CD4-positive, alpha-beta T cell treated with Interferon alpha-2 for 1 hour (primary cell): ENCODE results near the gene COL27A1.
A peak's percentile ranks its signal among the peaks of the same experiment; 100 is the strongest.

ENCODE experiments used
- DNase-seq, 2 donors: peaks; one replicate each; pipeline ENCODE4 v3.0.0-alpha.2; 2020 to 2022

The COL27A1 gene

DNA sequence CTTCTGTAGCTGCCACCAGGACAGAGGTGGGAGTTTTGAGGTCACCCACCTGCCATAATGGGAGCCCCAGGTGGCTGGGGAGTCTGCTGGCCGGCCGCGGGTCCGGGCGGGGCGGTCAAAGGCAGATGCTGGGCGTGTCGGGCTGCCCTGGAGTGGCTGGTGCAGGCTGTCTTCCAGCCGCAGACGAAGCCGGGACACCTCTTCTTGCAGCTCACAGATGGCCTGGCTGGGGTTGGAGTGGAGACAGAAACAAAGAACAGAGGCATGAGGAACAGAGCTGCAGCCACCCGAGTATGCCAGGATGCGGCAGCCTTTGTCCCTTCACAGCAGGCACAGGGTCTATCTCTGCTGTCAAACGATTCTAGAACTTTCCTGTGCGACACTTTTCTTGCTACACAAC is 192.3 kb downstream of the COL27A1 start:
- DNase-seq, result no peak

DNA sequence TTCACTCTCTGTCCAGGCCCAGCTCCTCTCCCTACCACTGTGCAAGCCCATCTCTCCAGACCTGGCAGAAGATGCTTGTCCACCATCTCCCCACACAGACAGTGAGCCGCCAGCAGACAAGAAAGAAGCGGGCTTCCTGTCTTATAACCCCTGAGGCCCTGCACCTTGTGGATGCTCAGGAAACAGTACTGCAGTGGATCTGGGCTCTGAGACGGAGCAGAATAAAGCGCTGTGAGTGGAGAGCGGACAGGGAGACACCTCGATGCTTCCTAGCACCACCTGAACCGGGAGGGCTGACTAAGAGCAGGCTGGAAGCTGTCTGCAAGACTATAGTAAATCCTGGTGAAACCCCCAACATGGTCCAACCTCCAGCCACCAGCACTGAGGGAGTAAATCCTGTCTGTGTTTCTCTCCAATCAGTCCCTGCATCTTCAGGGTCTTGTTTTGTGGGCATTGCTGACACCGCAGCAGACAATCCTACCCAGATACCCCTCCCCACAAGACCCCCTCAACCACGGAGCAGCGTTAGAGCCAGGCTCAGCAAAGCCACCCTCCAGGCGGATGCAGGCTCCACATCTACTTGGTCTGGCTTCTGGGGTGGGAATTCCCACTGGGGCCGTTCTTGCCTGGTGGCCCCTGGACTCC is 193.0 kb downstream of the COL27A1 start:
- no peak for DNase-seq

GRCh38 chr9:114348906-114349482 is 193.7 kb downstream of the COL27A1 start:
- DNase-seq, result peak; percentile 60 to 79

- no peak for DNase-seq
Measured at GRCh38 chr9:114349713-114350480, 194.6 kb downstream of the COL27A1 start.

- DNase-seq, result no peak
Measured at GRCh38 chr9:114350636-114351401, 195.5 kb downstream of the COL27A1 start.

DNA sequence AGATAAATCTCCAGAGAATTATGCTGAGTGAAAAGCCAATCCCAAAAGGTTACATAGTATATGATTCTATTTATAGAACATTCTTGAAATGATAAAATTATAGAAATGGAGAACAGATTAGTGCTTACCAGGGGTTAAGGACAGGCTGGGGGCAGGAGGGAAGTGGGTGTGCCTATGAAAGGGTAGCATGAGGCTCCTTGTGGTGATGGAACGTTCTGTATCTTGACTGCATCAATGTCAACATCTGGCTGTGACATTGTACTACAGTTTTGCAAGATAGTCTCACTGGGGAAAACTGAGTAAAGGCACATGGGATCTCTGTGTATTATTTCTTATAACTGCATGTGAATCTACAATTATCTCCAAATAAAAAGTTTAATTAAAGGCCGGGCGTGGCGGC is 196.6 kb downstream of the COL27A1 start:
- no peak for DNase-seq

- no peak for DNase-seq
Measured at GRCh38 chr9:114355821-114356220, 200.5 kb downstream of the COL27A1 start.

GRCh38 chr9:114356792-114357191 is 201.5 kb downstream of the COL27A1 start:
- DNase-seq, result no peak

- no peak for DNase-seq
Measured at GRCh38 chr9:114357360-114357759, 202.0 kb downstream of the COL27A1 start.

- DNase-seq, result no peak
Measured at GRCh38 chr9:114357911-114358328, 202.6 kb downstream of the COL27A1 start.

DNA sequence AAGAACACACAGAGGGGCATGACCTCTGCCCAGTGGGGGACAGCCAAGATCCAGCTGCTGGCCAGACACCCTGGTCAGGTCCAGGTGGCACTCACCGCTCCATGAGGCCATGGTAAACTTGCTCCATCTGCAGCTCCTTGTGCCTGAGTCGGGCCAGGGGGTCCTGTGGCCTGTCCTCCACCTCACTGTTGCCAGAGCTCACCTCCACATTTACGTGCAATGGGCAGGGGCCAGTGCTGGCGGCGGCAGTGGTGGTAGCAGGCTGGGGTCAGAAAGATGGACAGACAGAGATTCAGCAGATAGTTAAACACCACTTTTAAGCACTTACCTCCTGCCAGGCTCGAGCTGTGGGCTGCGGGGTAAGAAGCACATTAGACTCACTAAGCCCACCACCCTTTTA is 204.5 kb downstream of the COL27A1 start:
- no peak for DNase-seq

GRCh38 chr9:114361542-114361941 is 206.2 kb downstream of the COL27A1 start:
- DNase-seq, result no peak
